ENCODE results near the gene TEX51.
A peak's percentile ranks its signal among the peaks of the same experiment; 100 is the strongest.

TEX51 gene

GRCh38 chr2:126898636-126899035 is at the start of gene TEX51:
TSS of gene TEX51 (plus strand) at chr2:126898890. CDS start at chr2:126898919, 29 bp downstream.
- no peak for DNase-seq (ENCODE audit: low spot score)

- no peak for DNase-seq (ENCODE audit: low spot score)
Measured at GRCh38 chr2:126849054-126849453, 49.6 kb upstream of the TEX51 start.

GRCh38 chr2:126849486-126849885 is 49.2 kb upstream of the TEX51 start:
- DNase-seq (ENCODE audit: low spot score), result no peak

- no peak for DNase-seq (ENCODE audit: low spot score)
Measured at GRCh38 chr2:126849991-126850535, 48.6 kb upstream of the TEX51 start.

- DNase-seq (ENCODE audit: low spot score), result no peak
Measured at GRCh38 chr2:126850940-126851339, 47.8 kb upstream of the TEX51 start.

- no peak for DNase-seq (ENCODE audit: low spot score)
Measured at GRCh38 chr2:126851756-126852155, 46.9 kb upstream of the TEX51 start.

- no peak for DNase-seq (ENCODE audit: low spot score)
Measured at GRCh38 chr2:126852361-126852760, 46.3 kb upstream of the TEX51 start.

- no peak for DNase-seq (ENCODE audit: low spot score)
Measured at GRCh38 chr2:126855606-126856005, 43.1 kb upstream of the TEX51 start.

GRCh38 chr2:126856403-126856802 is 42.3 kb upstream of the TEX51 start:
- DNase-seq (ENCODE audit: low spot score), result no peak

GRCh38 chr2:126857502-126857901 is 41.2 kb upstream of the TEX51 start:
- no peak for DNase-seq (ENCODE audit: low spot score)

- no peak for DNase-seq (ENCODE audit: low spot score)
Measured at GRCh38 chr2:126858013-126858412, 40.7 kb upstream of the TEX51 start.

GRCh38 chr2:126858436-126858835 is 40.3 kb upstream of the TEX51 start:
- no peak for DNase-seq (ENCODE audit: low spot score)

- DNase-seq (ENCODE audit: low spot score), result no peak
Measured at GRCh38 chr2:126858991-126859390, 39.7 kb upstream of the TEX51 start.

GRCh38 chr2:126859631-126860030 is 39.1 kb upstream of the TEX51 start:
- no peak for DNase-seq (ENCODE audit: low spot score)

GRCh38 chr2:126860385-126860784 is 38.3 kb upstream of the TEX51 start:
- no peak for DNase-seq (ENCODE audit: low spot score)

GRCh38 chr2:126862730-126863129 is 36.0 kb upstream of the TEX51 start:
- DNase-seq (ENCODE audit: low spot score), result no peak

GRCh38 chr2:126863336-126864015 is 35.2 kb upstream of the TEX51 start:
- DNase-seq (ENCODE audit: low spot score), result no peak

GRCh38 chr2:126864861-126865260 is 33.8 kb upstream of the TEX51 start:
- DNase-seq (ENCODE audit: low spot score), result peak; percentile 46

GRCh38 chr2:126866451-126866850 is 32.2 kb upstream of the TEX51 start:
- no peak for DNase-seq (ENCODE audit: low spot score)

GRCh38 chr2:126874961-126875360 is 23.7 kb upstream of the TEX51 start:
- DNase-seq (ENCODE audit: low spot score), result no peak

GRCh38 chr2:126876631-126877030 is 22.1 kb upstream of the TEX51 start:
- no peak for DNase-seq (ENCODE audit: low spot score)

- no peak for DNase-seq (ENCODE audit: low spot score)
Measured at GRCh38 chr2:126877041-126877440, 21.6 kb upstream of the TEX51 start.

GRCh38 chr2:126877861-126878565 is 20.7 kb upstream of the TEX51 start:
- DNase-seq (ENCODE audit: low spot score), result no peak

Measured in iPS-NIHi11 (cell line).